Esophagus squamous epithelium (tissue), 5 donors: Measurements from ENCODE around the gene SLC30A3. TPM values are rescaled to one million over a fixed set of nuclear protein-coding genes. Genes with fewer than 3 reads are reported as not detected.
A peak's percentile ranks its signal among the peaks of the same experiment; 100 is the strongest.

Experiments used
- DNase-seq: peaks from one replicate; lab custom pipeline; 2025; lab: John Stamatoyannopoulos, UW
- H3K27ac ChIP-seq, 4 donors: fragments of 200-600 bp; sonication (generic); one replicate each; pipeline ENCODE4 v1.5.1; 2016 to 2019; ENCODE audit warnings: mild to moderate bottlenecking in 1 of 4
- H3K27me3 ChIP-seq, 4 donors: fragments of 200-600 bp; sonication (generic); 1 replicate in 3 of 4; 2 replicates in 1 of 4; pipeline versions ENCODE4 v1.5.1 to v1.6.0; 2017 to 2021; ENCODE audit warnings: antibody characterized with exemption in 1 of 4
- H3K36me3 ChIP-seq, 3 donors: fragments of 200-600 bp; sonication (generic); one replicate each; pipeline ENCODE4 v1.5.1; 2016 to 2019
- H3K4me1 ChIP-seq, 3 donors: fragments of 200-600 bp; sonication (generic); one replicate each; pipeline ENCODE4 v1.5.1; 2017 to 2019
- H3K4me3 ChIP-seq, 4 donors: fragments of 200-600 bp; sonication (generic); 1 replicate in 3 of 4; 2 replicates in 1 of 4; pipeline ENCODE4 v1.5.1; 2016 to 2019; ENCODE audit warnings: mild to moderate bottlenecking in 2 of 4, moderate library complexity in 1 of 4
- H3K9me3 ChIP-seq, 3 donors: fragments of 200-600 bp; sonication (generic); one replicate each; pipeline ENCODE4 v1.5.1; 2016 to 2019
- POLR2A ChIP-seq, 4 donors: fragments of 450-650 bp; IDR thresholded peaks; one replicate each; pipeline ENCODE4 v1.6.1; 2017; ENCODE audit warnings: antibody characterized with exemption in 4 of 4, mild to moderate bottlenecking in 4 of 4, moderate library complexity in 3 of 4
- WGBS, 2 donors: methylation state at CpG; one replicate each; pipeline ENCODE4 v1.1.5; 2018; 5-methylcytosine and 5-hydroxymethylcytosine counted together
- intact Hi-C: fragments of 100-400 bp; cut with DNase I; formaldehyde crosslinking; loops from one replicate; pipeline ENCODE4 v1.15.0; 2022
- total RNA-seq, 4 donors: library from RNA; depleted of rRNA; stranded (reverse); fragments of >200 nt; gene quantifications; one replicate each; pipeline ENCODE4 v1.1.0, GENCODE V29; 2016
- TF ChIP-seq, protein P1 (sequence below), 6 experiments: fragments of 450-650 bp in 4 of 6; fragments of 200-600 bp in 2 of 6; sonication (generic) in 2 of 6; IDR thresholded peaks; one replicate each; pipeline ENCODE4 v1.5.1; 2016 to 2019; ENCODE audit warnings: antibody characterized with exemption in 6 of 6, mild to moderate bottlenecking in 4 of 6, moderate library complexity in 4 of 6
- donor health status: DM: yes; HTN: yes; CAD: no.

The SLC30A3 gene
- total RNA-seq, 4 donors from 2014 or later = 0.18 to 0.19 TPM; not detected in 2

GRCh38 chr2:27307545-27308358 lies 44.9 kb upstream of the SLC30A3 start:
- no peak for DNase-seq
- Histone ChIP-seq H3K27me3 (peaks cover 12 to 47% (median 20%) of the 10 kb centered on the region in 4 donors), H3K9me3 (no peaks in the 10 kb centered on the region), H3K27ac (no peak overlapping the region), H3K4me3 (peak overlapping the region in 1 of 4 donors; percentile 34), H3K4me1 (peaks cover 16 to 36% (median 20%) of the 10 kb centered on the region in 3 donors), H3K36me3 (peaks cover 0 to 27% (median 0%) of the 10 kb centered on the region in 3 donors)
- WGBS, 2 donors = 2% methylated on average over 16 of the region's 75 CpGs; no CpG with 5 or more reads in 1 of the 2 donors
- TF ChIP-seq, protein P1, sequence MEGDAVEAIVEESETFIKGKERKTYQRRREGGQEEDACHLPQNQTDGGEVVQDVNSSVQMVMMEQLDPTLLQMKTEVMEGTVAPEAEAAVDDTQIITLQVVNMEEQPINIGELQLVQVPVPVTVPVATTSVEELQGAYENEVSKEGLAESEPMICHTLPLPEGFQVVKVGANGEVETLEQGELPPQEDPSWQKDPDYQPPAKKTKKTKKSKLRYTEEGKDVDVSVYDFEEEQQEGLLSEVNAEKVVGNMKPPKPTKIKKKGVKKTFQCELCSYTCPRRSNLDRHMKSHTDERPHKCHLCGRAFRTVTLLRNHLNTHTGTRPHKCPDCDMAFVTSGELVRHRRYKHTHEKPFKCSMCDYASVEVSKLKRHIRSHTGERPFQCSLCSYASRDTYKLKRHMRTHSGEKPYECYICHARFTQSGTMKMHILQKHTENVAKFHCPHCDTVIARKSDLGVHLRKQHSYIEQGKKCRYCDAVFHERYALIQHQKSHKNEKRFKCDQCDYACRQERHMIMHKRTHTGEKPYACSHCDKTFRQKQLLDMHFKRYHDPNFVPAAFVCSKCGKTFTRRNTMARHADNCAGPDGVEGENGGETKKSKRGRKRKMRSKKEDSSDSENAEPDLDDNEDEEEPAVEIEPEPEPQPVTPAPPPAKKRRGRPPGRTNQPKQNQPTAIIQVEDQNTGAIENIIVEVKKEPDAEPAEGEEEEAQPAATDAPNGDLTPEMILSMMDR (IDR thresholded peaks at IDR 0.05) = no peak
- no peak for TF ChIP-seq POLR2A (IDR thresholded peaks at IDR 0.05)
- intact Hi-C loops = loop anchor here (10.0 kb wide), 1 partner anchor 213 kb away; no protein-coding TSS in a partner anchor

DNA sequence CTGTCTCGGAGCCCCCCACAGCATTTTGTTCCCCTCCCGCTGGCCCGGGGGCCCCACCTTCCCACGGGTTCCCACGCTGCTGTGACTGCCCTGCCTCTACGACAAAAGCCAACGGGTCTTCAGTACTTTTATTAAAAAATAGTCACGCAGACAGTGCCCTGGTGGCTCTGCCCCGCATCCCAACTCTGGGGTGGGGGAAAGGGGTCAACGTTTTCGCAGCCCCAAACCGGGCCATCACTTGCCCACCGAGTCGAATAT lies 44.4 kb upstream of the SLC30A3 start:
- WGBS, 2 donors = 3 to 13% methylated on average over 5 to 6 of the region's 14 CpGs
- Histone ChIP-seq H3K4me1 (peaks cover 16 to 36% (median 20%) of the 10 kb centered on the region in 3 donors), H3K4me3 (peak overlapping the region in 1 of 4 donors; percentile 44), H3K27me3 (peaks cover 12 to 47% (median 20%) of the 10 kb centered on the region in 4 donors), H3K36me3 (peaks cover 0 to 24% (median 0%) of the 10 kb centered on the region in 3 donors), H3K9me3 (no peaks in the 10 kb centered on the region), H3K27ac (no peak overlapping the region)
- intact Hi-C loops = loop anchor here (10.0 kb wide), 1 partner anchor 212 kb away; no protein-coding TSS in a partner anchor
- DNase-seq = no peak
- no peak for TF ChIP-seq POLR2A (IDR thresholded peaks at IDR 0.05)

DNA sequence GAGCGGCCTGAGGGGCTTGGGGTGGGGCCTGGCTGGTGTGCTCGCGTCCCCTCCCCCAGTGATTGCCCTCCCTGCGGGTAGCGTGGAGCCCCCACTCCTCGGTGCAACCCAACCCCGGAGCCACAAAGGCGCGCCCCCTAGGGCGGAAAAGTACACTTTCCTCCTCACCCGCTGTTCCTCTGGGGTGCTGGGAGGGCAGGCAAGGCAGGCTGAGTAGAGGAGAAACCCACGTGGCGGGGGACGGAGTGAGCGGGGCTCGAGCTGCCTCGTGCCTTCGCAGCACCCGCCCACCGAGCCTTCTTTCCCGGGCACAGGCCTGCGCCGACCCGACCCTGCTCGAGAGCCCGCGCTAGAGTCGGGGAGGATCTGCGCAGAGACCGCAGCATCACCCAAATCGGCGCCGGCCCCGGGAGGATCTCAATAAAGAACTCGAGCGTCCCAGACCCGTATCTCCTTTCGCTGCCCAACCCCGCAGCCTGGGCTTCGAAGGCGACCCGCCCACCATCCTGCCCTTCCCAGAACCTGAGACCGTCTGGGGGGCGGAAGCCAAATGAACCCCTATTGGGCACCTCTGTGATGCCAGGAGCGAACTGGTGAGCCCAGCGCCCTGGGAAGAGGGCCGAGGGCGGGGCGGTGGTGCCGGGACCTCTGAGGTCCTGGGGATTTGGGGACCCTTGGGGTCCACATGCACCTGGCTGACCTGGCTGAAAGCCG lies 43.9 kb upstream of the SLC30A3 start:
- no peak for TF ChIP-seq POLR2A (IDR thresholded peaks at IDR 0.05)
- TF ChIP-seq, protein P1 (IDR thresholded peaks at IDR 0.05) = no peak
- WGBS, 2 donors = 3% methylated on average over 21 of the region's 51 CpGs; no CpG with 5 or more reads in 1 of the 2 donors
- Histone ChIP-seq H3K27me3 (peaks cover 12 to 47% (median 20%) of the 10 kb centered on the region in 4 donors), H3K4me3 (peak overlapping the region in 2 of 4 donors; percentile 5 to 44), H3K4me1 (peaks cover 16 to 36% (median 20%) of the 10 kb centered on the region in 3 donors), H3K9me3 (no peaks in the 10 kb centered on the region), H3K27ac (no peak overlapping the region), H3K36me3 (peaks cover 0 to 19% (median 0%) of the 10 kb centered on the region in 3 donors)
- DNase-seq = no peak
- intact Hi-C loops = loop anchor here (10.0 kb wide), 1 partner anchor 212 kb away; no protein-coding TSS in a partner anchor

DNA sequence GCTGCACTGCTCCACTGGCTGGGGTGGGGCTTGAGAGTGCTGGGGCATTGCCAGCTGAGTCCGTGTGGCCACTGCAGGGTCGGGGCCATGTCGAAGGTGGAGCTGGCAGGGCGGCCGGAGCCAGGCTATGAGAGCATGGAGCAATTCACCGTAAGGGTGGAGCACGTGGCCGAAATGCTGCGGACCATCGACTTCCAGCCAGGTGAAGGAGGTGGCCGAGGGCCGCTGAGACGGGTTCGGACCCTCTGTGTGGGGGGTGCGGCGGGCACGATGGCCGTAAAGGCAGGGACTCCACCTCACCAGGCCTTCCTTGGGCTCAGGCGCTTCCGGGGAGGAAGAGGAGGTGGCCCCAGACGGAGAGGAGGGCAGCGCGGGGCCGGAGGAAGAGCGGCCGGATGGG lies 43.3 kb upstream of the SLC30A3 start:
- Histone ChIP-seq H3K4me3 (peak overlapping the region in 1 of 4 donors; percentile 44), H3K27me3 (peaks cover 12 to 47% (median 20%) of the 10 kb centered on the region in 4 donors), H3K4me1 (peaks cover 16 to 36% (median 20%) of the 10 kb centered on the region in 3 donors), H3K36me3 (peaks cover 0 to 13% (median 0%) of the 10 kb centered on the region in 3 donors), H3K9me3 (no peaks in the 10 kb centered on the region), H3K27ac (no peak overlapping the region)
- intact Hi-C loops = loop anchor here (10.0 kb wide), 1 partner anchor 211 kb away; no protein-coding TSS in a partner anchor
- WGBS, 2 donors = 27 to 63% methylated on average over 5 to 12 of the region's 26 CpGs
- no peak for DNase-seq
- no peak for TF ChIP-seq POLR2A (IDR thresholded peaks at IDR 0.05)

DNA sequence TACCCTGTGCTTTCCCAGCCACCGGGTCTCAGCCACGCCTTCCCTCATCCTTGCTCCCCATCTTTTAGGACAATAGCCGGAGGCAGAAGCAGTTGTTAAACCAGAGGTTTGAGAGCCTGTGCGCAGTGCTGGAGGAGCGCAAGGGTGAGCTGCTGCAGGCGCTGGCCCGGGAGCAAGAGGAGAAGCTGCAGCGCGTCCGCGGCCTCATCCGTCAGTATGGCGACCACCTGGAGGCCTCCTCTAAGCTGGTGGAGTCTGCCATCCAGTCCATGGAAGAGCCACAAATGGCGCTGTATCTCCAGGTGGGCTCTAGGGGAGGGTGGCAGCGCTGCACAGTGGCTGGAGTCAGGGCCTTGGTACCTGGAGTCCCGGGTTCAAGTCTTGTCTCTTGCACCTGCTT lies 42.7 kb upstream of the SLC30A3 start:
- DNase-seq = no peak
- intact Hi-C loops = loop anchor here (10.0 kb wide), 1 partner anchor 211 kb away; no protein-coding TSS in a partner anchor
- H3K27me3 ChIP-seq = peaks cover 12 to 47% (median 20%) of the 10 kb centered on the region in 4 donors

More for the DNA sequence above, 42.7 kb upstream of the SLC30A3 start:
- no peak overlapping the region for H3K27ac ChIP-seq
- WGBS, 2 donors = 84 to 86% methylated on average over 5 to 15 of the region's 16 CpGs
- H3K4me1 ChIP-seq = peaks cover 16 to 36% (median 20%) of the 10 kb centered on the region in 3 donors
- H3K9me3 ChIP-seq = no peaks in the 10 kb centered on the region
- peaks cover 0 to 12% (median 0%) of the 10 kb centered on the region in 3 donors for H3K36me3 ChIP-seq
- H3K4me3 ChIP-seq = no peak overlapping the region
- TF ChIP-seq, protein P1 (IDR thresholded peaks at IDR 0.05) = no peak
- no peak for TF ChIP-seq POLR2A (IDR thresholded peaks at IDR 0.05)
